Activated T-cell treated with anti-CD3 and anti-CD28 coated beads for 1 hour (primary cell): ENCODE measurements around the gene SPON2.
A peak's percentile ranks its signal among the peaks of the same experiment; 100 is the strongest.

Source experiments
- DNase-seq: peaks from one replicate; pipeline ENCODE4 v3.0.0-alpha.2; 2020; ENCODE audit warnings: low read depth

SPON2 gene

GRCh38 chr4:1172971-1173757, 781 bp upstream of the SPON2 start:
- DNase-seq: no peak

GRCh38 chr4:1171311-1172227, 814 bp downstream of the SPON2 start:
- peak; percentile 52 for DNase-seq

- DNase-seq: no peak
Measured at GRCh38 chr4:1170976-1171310, 1.4 kb downstream of the SPON2 start.

- DNase-seq: no peak
Measured at GRCh38 chr4:1170156-1170975, 2.0 kb downstream of the SPON2 start.

- no peak for DNase-seq
Measured at GRCh38 chr4:1169691-1170096, 2.7 kb downstream of the SPON2 start.

- DNase-seq: no peak
Measured at GRCh38 chr4:1169171-1169671, 3.2 kb downstream of the SPON2 start.

- no peak for DNase-seq
Measured at GRCh38 chr4:1168191-1169101, 3.9 kb downstream of the SPON2 start.

GRCh38 chr4:1167244-1167949, 5.0 kb downstream of the SPON2 start:
- DNase-seq: peak; percentile 86

GRCh38 chr4:1166509-1167243, 5.7 kb downstream of the SPON2 start:
- no peak for DNase-seq

GRCh38 chr4:1164956-1165545, 7.3 kb downstream of the SPON2 start:
- DNase-seq: no peak

- no peak for DNase-seq
Measured at GRCh38 chr4:1164444-1164843, 7.9 kb downstream of the SPON2 start.

GRCh38 chr4:1164040-1164439, 8.3 kb downstream of the SPON2 start:
- DNase-seq: no peak

- no peak for DNase-seq
Measured at GRCh38 chr4:1160351-1160750, 12.0 kb downstream of the SPON2 start.

- no peak for DNase-seq
Measured at GRCh38 chr4:1156069-1156468, 16.3 kb downstream of the SPON2 start.

- no peak for DNase-seq
Measured at GRCh38 chr4:1155314-1155713, 17.1 kb downstream of the SPON2 start.

- no peak for DNase-seq
Measured at GRCh38 chr4:1154523-1155182, 17.7 kb downstream of the SPON2 start.

- no peak for DNase-seq
Measured at GRCh38 chr4:1154126-1154522, 18.3 kb downstream of the SPON2 start.

- DNase-seq: no peak
Measured at GRCh38 chr4:1153567-1154090, 18.8 kb downstream of the SPON2 start.

GRCh38 chr4:1152290-1152689, 20.1 kb downstream of the SPON2 start:
- DNase-seq: no peak
